Measurements from ENCODE around the gene FERMT3.
A peak's percentile ranks its signal among the peaks of the same experiment; 100 is the strongest.

DNA sequence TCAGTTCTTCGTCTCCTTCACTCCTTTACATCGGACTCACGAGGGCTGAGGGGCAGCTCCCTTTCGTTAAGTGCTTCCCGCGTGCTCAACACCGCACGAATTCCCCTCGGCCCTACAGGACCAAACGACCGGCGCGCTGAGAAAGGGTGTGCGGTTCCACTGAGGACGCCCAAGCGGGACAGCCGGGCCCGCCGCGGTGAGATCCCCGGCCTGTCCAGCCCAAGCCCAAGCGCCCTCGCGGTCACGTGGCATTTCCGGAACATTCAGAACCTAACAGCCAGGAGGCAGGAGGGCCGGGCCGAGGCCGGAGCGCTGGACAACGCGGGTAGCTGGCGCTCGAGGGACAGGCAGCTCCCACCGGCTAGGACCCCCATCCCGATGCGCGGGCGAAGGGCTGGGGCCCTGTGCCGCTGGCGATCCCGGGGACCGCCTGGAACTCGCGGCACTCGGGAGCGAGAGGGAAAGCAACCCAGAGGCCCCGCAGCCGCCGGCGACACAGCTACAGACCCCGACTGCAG is 21.3 kb upstream of the FERMT3 start:
- TF ChIP-seq, protein P1, sequence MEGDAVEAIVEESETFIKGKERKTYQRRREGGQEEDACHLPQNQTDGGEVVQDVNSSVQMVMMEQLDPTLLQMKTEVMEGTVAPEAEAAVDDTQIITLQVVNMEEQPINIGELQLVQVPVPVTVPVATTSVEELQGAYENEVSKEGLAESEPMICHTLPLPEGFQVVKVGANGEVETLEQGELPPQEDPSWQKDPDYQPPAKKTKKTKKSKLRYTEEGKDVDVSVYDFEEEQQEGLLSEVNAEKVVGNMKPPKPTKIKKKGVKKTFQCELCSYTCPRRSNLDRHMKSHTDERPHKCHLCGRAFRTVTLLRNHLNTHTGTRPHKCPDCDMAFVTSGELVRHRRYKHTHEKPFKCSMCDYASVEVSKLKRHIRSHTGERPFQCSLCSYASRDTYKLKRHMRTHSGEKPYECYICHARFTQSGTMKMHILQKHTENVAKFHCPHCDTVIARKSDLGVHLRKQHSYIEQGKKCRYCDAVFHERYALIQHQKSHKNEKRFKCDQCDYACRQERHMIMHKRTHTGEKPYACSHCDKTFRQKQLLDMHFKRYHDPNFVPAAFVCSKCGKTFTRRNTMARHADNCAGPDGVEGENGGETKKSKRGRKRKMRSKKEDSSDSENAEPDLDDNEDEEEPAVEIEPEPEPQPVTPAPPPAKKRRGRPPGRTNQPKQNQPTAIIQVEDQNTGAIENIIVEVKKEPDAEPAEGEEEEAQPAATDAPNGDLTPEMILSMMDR (IDR thresholded peaks at IDR 0.05), result peak; percentile 13 to 92 (median 86)
- peak; percentile 97 for TF ChIP-seq POLR2A (IDR thresholded peaks at IDR 0.05)
